ENCODE data around the gene SPATA45. TPM values are rescaled to one million over a fixed set of nuclear protein-coding genes. Genes with fewer than 3 reads are reported as not detected.
"Not testable (repeated sequence)": the region's sequence is repeated elsewhere in the genome, so short reads cannot be mapped to it uniquely, and the experiment has no call there.

SPATA45 gene
- 0.38 and 0.63 TPM in 2 replicates for total RNA-seq (2014; rRNA removed; shearing (Covaris generic))

DNA sequence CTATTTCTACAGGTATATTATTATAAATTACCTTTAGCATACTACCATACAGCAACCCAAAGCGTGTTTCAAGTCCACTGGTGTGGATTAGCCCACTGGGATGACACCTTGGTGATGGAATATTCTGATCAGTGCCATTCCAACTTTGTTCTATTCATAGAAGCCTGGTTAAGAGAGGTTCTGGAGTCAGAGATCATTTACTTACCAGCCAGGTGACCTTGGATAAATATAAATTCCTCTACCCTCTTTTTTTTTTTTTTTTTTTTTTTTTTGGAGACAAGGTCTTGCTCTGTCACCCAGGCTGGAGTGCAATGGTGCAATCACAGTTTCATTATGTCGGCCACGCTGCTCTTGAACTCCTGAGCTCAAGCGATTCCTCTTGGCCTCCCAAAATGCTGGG lies at the start of gene SPATA45:
SPATA45 (minus strand) TSS at position 101 of the 400 bp plus-strand sequence. CDS start 11,500 bp downstream, outside the sequence.
- Histone ChIP-seq H3K36me3 (replicated peaks; ENCODE audit: control insufficient read depth, insufficient read depth, low read length) (no peaks in the 10 kb centered on the region), H3K4me3 (ENCODE audit: insufficient read depth, low read depth, low read length) (no peak within 1 kb of the TSS), H3K27me3 (ENCODE audit: control insufficient read depth, insufficient read depth, low read length) (no peaks in the 10 kb centered on the region)
- DNase-seq: no peak

DNA sequence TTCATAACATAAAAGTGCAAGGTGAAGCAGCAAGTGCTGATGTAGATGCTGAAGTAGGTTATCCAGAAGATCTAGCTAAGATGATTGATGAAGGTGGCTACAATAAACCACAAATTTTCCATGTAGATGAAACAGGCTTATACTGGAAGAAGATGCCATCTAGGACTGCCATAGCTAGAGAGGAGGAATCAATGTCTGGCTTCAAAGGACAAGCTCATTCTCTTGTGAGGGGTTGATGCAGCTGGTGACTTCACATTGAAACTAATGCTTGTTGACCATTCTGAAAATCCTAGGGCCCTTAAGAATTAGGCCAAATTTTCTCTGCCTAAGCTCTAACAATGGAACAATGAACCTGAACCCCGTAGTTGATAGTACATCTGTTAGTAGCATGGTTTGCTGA lies 44.7 kb upstream of the SPATA45 start:
- DNase-seq: no peak
- Histone ChIP-seq H3K27me3 (ENCODE audit: control insufficient read depth, insufficient read depth, low read length) (no peaks in the 10 kb centered on the region), H3K36me3 (replicated peaks; ENCODE audit: control insufficient read depth, insufficient read depth, low read length) (peaks cover 23% of the 10 kb centered on the region), H3K4me3 (ENCODE audit: insufficient read depth, low read depth, low read length) (no peak overlapping the region)

GRCh38 chr1:212884592-212884991 lies 37.1 kb upstream of the SPATA45 start:
- peaks cover 18% of the 10 kb centered on the region for H3K36me3 ChIP-seq (replicated peaks; ENCODE audit: control insufficient read depth, insufficient read depth, low read length)
- H3K4me3 ChIP-seq (ENCODE audit: insufficient read depth, low read depth, low read length): no peak overlapping the region
- DNase-seq: no peak
- H3K27me3 ChIP-seq (ENCODE audit: control insufficient read depth, insufficient read depth, low read length): no peaks in the 10 kb centered on the region

- peak; percentile 18 for DNase-seq
- no peak overlapping the region for H3K4me3 ChIP-seq (ENCODE audit: insufficient read depth, low read depth, low read length)
Observed at GRCh38 chr1:212879947-212880690, 32.7 kb upstream of the SPATA45 start.

GRCh38 chr1:212878418-212878817 lies 31.0 kb upstream of the SPATA45 start:
- H3K4me3 ChIP-seq (ENCODE audit: insufficient read depth, low read depth, low read length): no peak overlapping the region
- no peak for DNase-seq
- H3K36me3 ChIP-seq (replicated peaks; ENCODE audit: control insufficient read depth, insufficient read depth, low read length): peaks cover 18% of the 10 kb centered on the region
- H3K27me3 ChIP-seq (ENCODE audit: control insufficient read depth, insufficient read depth, low read length): no peaks in the 10 kb centered on the region

More at GRCh38 chr1:212879947-212880690, 32.7 kb upstream of the SPATA45 start:
- Histone ChIP-seq H3K27me3 (ENCODE audit: control insufficient read depth, insufficient read depth, low read length) (no peaks in the 10 kb centered on the region), H3K36me3 (replicated peaks; ENCODE audit: control insufficient read depth, insufficient read depth, low read length) (peaks cover 11% of the 10 kb centered on the region)

- no peak for DNase-seq
- Histone ChIP-seq H3K27me3 (ENCODE audit: control insufficient read depth, insufficient read depth, low read length) (no peaks in the 10 kb centered on the region), H3K36me3 (replicated peaks; ENCODE audit: control insufficient read depth, insufficient read depth, low read length) (peaks cover 25% of the 10 kb centered on the region), H3K4me3 (ENCODE audit: insufficient read depth, low read depth, low read length) (no peak overlapping the region)
Observed at GRCh38 chr1:212873518-212873917, 26.1 kb upstream of the SPATA45 start.

DNA sequence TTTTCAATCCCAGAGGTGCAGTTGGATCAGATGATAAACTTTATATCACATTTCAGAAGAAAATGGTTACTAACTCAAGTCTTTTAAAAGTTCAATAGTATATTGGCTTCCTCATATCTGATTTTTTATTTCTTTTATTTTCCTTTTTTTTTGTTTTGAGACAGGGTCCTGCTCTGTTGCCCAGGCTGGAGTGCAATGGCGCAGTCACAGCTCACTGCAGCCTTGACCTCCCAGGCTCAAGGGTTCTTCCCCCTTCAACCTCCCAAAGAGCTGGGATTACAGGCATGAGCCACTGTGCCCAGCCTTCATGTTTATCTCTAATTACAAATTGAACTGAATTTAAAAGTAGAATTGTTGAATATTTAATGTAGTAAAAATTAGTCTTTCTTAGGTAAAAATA lies 24.5 kb upstream of the SPATA45 start:
- no peak for DNase-seq
- Histone ChIP-seq H3K27me3 (ENCODE audit: control insufficient read depth, insufficient read depth, low read length) (no peaks in the 10 kb centered on the region), H3K36me3 (replicated peaks; ENCODE audit: control insufficient read depth, insufficient read depth, low read length) (peaks cover 28% of the 10 kb centered on the region), H3K4me3 (ENCODE audit: insufficient read depth, low read depth, low read length) (no peak overlapping the region)

- H3K27me3 ChIP-seq (ENCODE audit: control insufficient read depth, insufficient read depth, low read length): no peaks in the 10 kb centered on the region
- peaks cover 16% of the 10 kb centered on the region for H3K36me3 ChIP-seq (replicated peaks; ENCODE audit: control insufficient read depth, insufficient read depth, low read length)
- no peak overlapping the region for H3K4me3 ChIP-seq (ENCODE audit: insufficient read depth, low read depth, low read length)
- no peak for DNase-seq
Observed at GRCh38 chr1:212867192-212867591, 19.7 kb upstream of the SPATA45 start.

DNA sequence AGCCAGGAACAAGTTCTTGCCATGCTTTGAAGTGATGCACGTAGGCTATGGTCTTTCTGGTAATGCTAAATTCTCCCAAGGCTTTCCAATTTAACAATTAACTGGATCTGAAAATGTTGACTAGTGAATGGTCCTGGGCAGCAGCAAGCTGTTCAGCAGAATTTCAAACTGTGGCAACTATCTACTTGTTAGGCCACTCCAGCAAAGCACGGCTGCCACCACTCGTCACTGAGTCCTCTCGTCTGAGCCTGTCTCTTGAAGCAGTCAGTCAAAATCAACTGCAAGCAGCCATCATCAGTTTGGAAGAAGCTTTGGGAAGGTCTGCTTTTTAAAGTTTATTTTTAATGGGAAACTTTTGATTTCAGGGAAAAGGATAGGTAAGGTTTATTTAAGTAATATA lies 16.8 kb upstream of the SPATA45 start:
- Histone ChIP-seq H3K27me3 (ENCODE audit: control insufficient read depth, insufficient read depth, low read length) (no peaks in the 10 kb centered on the region), H3K36me3 (replicated peaks; ENCODE audit: control insufficient read depth, insufficient read depth, low read length) (peaks cover 17% of the 10 kb centered on the region), H3K4me3 (ENCODE audit: insufficient read depth, low read depth, low read length) (no peak overlapping the region)
- DNase-seq: no peak

DNA sequence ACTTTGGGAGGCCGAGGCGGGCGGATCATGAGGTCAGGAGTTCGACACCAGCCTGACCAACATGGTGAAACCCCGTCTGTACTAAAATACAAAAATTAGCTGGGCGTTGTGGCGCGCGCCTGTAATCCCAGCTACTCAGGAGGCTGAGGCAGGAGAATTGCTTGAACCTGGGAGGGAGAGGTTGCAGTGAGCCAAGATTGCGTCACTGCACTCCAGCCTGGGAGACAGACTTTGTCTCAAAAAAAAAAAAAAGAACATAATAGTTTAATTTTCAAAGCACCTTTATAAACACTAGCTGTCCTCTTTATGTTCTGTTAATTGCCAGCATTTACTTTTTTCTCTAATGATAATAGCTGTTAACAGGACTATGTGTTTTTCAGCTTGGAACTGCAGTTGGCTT lies 15.9 kb upstream of the SPATA45 start:
- not testable (repeated sequence) for H3K27me3 ChIP-seq (ENCODE audit: control insufficient read depth, insufficient read depth, low read length); DNase-seq; H3K4me3 ChIP-seq (ENCODE audit: insufficient read depth, low read depth, low read length)
- H3K36me3 ChIP-seq (replicated peaks; ENCODE audit: control insufficient read depth, insufficient read depth, low read length): peaks cover 15% of the 10 kb centered on the region

DNA sequence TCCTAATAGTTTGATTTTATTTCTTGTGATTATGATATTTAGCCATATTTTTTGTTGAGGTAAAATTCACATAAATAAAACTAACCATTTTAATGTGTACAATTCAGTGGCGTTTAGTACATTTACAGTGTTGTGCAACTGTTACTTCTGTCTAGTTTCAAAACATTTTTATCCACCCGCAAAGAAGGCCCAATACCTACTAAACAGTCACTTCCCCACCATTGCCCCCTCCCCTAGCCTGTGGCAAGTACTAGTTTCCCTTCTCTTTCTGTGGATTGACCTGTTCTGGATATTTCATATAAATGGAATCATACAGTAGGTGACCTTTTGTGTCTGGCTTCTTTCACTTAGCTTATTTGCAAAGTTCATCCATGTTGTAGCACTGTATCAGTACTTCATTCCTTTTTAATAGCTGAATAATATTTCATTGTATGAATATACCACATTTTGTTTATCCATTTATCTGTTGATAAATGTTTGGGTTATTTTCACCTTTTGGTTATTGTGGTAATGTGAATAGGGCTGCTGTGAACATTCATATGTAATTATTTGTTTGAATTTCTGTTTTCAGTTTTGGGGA lies 14.8 kb upstream of the SPATA45 start:
- Histone ChIP-seq H3K36me3 (replicated peaks; ENCODE audit: control insufficient read depth, insufficient read depth, low read length) (peaks cover 12% of the 10 kb centered on the region), H3K4me3 (ENCODE audit: insufficient read depth, low read depth, low read length) (peak overlapping the region; percentile 8; the same call in 1 of the 2 replicates), H3K27me3 (ENCODE audit: control insufficient read depth, insufficient read depth, low read length) (no peaks in the 10 kb centered on the region)
- DNase-seq: no peak

GRCh38 chr1:212860713-212861581 lies 13.5 kb upstream of the SPATA45 start:
- Histone ChIP-seq H3K4me3 (ENCODE audit: insufficient read depth, low read depth, low read length) (peak overlapping the region; percentile 98), H3K36me3 (replicated peaks; ENCODE audit: control insufficient read depth, insufficient read depth, low read length) (peaks cover 12% of the 10 kb centered on the region), H3K27me3 (ENCODE audit: control insufficient read depth, insufficient read depth, low read length) (no peaks in the 10 kb centered on the region)
- DNase-seq: peak; percentile 43

- DNase-seq: no peak
- peak overlapping the region; percentile 98 for H3K4me3 ChIP-seq (ENCODE audit: insufficient read depth, low read depth, low read length)
- H3K36me3 ChIP-seq (replicated peaks; ENCODE audit: control insufficient read depth, insufficient read depth, low read length): peaks cover 6% of the 10 kb centered on the region
- H3K27me3 ChIP-seq (ENCODE audit: control insufficient read depth, insufficient read depth, low read length): no peaks in the 10 kb centered on the region
Observed at GRCh38 chr1:212858461-212859265, 11.2 kb upstream of the SPATA45 start.

DNA sequence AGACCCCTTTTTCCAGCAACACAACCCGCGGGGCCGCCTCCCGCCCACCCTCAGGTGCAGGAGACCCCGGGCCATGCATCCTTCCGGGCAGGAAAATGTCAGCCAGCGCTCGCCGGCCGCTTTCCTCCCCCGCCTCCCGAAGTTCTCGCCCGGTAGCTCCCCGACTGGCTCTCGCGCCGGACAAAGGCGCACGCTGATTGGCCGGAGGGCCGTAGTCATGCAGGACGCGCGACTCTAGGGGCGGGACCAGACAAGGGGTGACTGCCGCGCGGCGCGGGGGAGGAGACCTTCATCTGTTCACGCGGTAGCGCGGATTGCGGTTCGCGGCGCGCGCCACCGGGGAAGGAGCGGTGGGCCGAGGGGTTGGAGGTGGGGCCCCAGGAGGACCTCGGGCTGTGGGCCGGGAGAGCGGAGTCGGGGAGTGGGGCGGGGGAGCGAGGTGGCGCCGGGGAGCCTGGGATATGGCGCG lies 10.6 kb upstream of the SPATA45 start, which contains the start of gene FLVCR1:
FLVCR1 (plus strand) TSS at position 284 of the 469 bp plus-strand sequence; CDS start at position 462, 178 bp downstream.
- Histone ChIP-seq H3K4me3 (ENCODE audit: insufficient read depth, low read depth, low read length) (peak within 1 kb of the TSS; percentile 98), H3K36me3 (replicated peaks; ENCODE audit: control insufficient read depth, insufficient read depth, low read length) (peaks cover 6% of the 10 kb centered on the region), H3K27me3 (ENCODE audit: control insufficient read depth, insufficient read depth, low read length) (no peaks in the 10 kb centered on the region)
- peak; percentile 97 for DNase-seq

All from H7 (cell line).